Mesenchymal stem cell (in vitro differentiated cells and primary cell): ENCODE data around the gene OAF. TPM values are rescaled to one million over a fixed set of nuclear protein-coding genes. Genes with fewer than 3 reads are reported as not detected.

Source experiments
- DNase-seq: peaks from one replicate; pipeline ENCODE4 v3.0.0-alpha.2; 2013
- H2AFZ ChIP-seq: one replicate; pipeline ENCODE4 v1.6.1; 2013; ENCODE audit warnings: low read depth, mild to moderate bottlenecking, control low read depth, inconsistent platforms, low read length, moderate library complexity
- H2AK5ac ChIP-seq: 2 replicates; pipeline ENCODE4 v1.6.1; 2013; ENCODE audit warnings: low read length, moderate library complexity, mild to moderate bottlenecking, inconsistent platforms; ENCODE audit not compliant: severe bottlenecking
- H2BK120ac ChIP-seq: one replicate; pipeline ENCODE4 v1.6.1; 2013; ENCODE audit warnings: low read depth, mild to moderate bottlenecking, inconsistent platforms, low read length, moderate library complexity
- H2BK12ac ChIP-seq, 2 experiments: one replicate each; pipeline ENCODE4 v1.6.1; 2013; ENCODE audit warnings: inconsistent platforms in 2 of 2, low read length in 2 of 2, mild to moderate bottlenecking in 2 of 2, moderate library complexity in 2 of 2, control low read depth in 1 of 2
- H2BK15ac ChIP-seq: one replicate; pipeline ENCODE4 v1.6.1; 2013; ENCODE audit warnings: mild to moderate bottlenecking, low read depth, inconsistent platforms; ENCODE audit not compliant: poor library complexity, severe bottlenecking
- H2BK5ac ChIP-seq: 2 replicates; pipeline ENCODE4 v1.6.1; 2013; ENCODE audit warnings: low read depth, mild to moderate bottlenecking, low read length, control low read depth, inconsistent platforms; ENCODE audit not compliant: poor library complexity, severe bottlenecking
- H3K14ac ChIP-seq, 2 experiments: one replicate each; pipeline ENCODE4 v1.6.1; 2013; ENCODE audit warnings: inconsistent platforms in 2 of 2, low read length in 2 of 2, control low read depth in 1 of 2, mild to moderate bottlenecking in 1 of 2, moderate library complexity in 1 of 2
- H3K18ac ChIP-seq, 2 experiments: one replicate each; pipeline ENCODE4 v1.6.1; 2013; ENCODE audit warnings: inconsistent platforms in 2 of 2, low read length in 2 of 2, control low read depth in 1 of 2, low read depth in 1 of 2, mild to moderate bottlenecking in 1 of 2
- H3K23ac ChIP-seq, 2 experiments: one replicate each; pipeline ENCODE4 v1.6.1; 2013; ENCODE audit warnings: inconsistent platforms in 2 of 2, low read length in 2 of 2, mild to moderate bottlenecking in 2 of 2, moderate library complexity in 2 of 2, control low read depth in 1 of 2
- H3K27ac ChIP-seq: 2 replicates; pipeline ENCODE4 v1.5.1; 2013; ENCODE audit warnings: mild to moderate bottlenecking, moderate library complexity, low read length, control low read depth, inconsistent platforms; ENCODE audit not compliant: poor library complexity, severe bottlenecking
- H3K27me3 ChIP-seq, 2 experiments: 2 replicates each; pipeline versions ENCODE4 v1.6.1 to v1.7.0; 2013; ENCODE audit warnings: low read length in 2 of 2, mild to moderate bottlenecking in 2 of 2, moderate library complexity in 2 of 2, control low read depth in 1 of 2, inconsistent platforms in 1 of 2; ENCODE audit not compliant: control insufficient read depth in 1 of 2, insufficient read depth in 1 of 2
- H3K36me3 ChIP-seq, 2 experiments: 2 replicates each; pipeline versions ENCODE4 v1.6.1 to v1.7.0; 2013; ENCODE audit warnings: low read length in 2 of 2, control low read depth in 1 of 2, inconsistent platforms in 1 of 2, low read depth in 1 of 2, mild to moderate bottlenecking in 1 of 2; ENCODE audit not compliant: insufficient read depth in 2 of 2, control insufficient read depth in 1 of 2
- H3K4ac ChIP-seq, 2 experiments: one replicate each; pipeline ENCODE4 v1.6.1; 2013; ENCODE audit warnings: inconsistent platforms in 2 of 2, low read length in 2 of 2, mild to moderate bottlenecking in 2 of 2, moderate library complexity in 2 of 2, control low read depth in 1 of 2, low read depth in 1 of 2
- H3K4me1 ChIP-seq: 2 replicates; pipeline ENCODE4 v1.6.1; 2013; ENCODE audit warnings: low read depth, low read length, control low read depth; ENCODE audit not compliant: control insufficient read depth, insufficient read depth
- H3K4me2 ChIP-seq: 2 replicates; pipeline ENCODE4 v1.6.1; 2013; ENCODE audit warnings: low read length, mild to moderate bottlenecking, inconsistent platforms; ENCODE audit not compliant: poor library complexity, severe bottlenecking
- H3K4me3 ChIP-seq, 2 experiments: 2 replicates each; pipeline versions ENCODE4 v1.5.1 to v1.7.0; 2013; ENCODE audit warnings: low read length in 2 of 2, mild to moderate bottlenecking in 2 of 2, control low read depth in 1 of 2, low read depth in 1 of 2; ENCODE audit not compliant: insufficient read depth in 1 of 2
- H3K79me1 ChIP-seq: replicated peaks from 2 replicates; pipeline ENCODE4 v1.6.1; 2013; ENCODE audit warnings: mild to moderate bottlenecking, control low read depth, low read length, inconsistent platforms; ENCODE audit not compliant: poor library complexity, severe bottlenecking
- H3K9ac ChIP-seq: 2 replicates; pipeline ENCODE4 v1.7.0; 2013; ENCODE audit warnings: mild to moderate bottlenecking, low read length, moderate library complexity
- H3K9me3 ChIP-seq: 2 replicates; pipeline ENCODE4 v1.7.0; 2013; ENCODE audit warnings: mild to moderate bottlenecking, low read length; ENCODE audit not compliant: control insufficient read depth
- H4K8ac ChIP-seq: one replicate; pipeline ENCODE4 v1.6.1; 2013; ENCODE audit warnings: inconsistent platforms, mild to moderate bottlenecking, low read length, moderate library complexity
- H4K91ac ChIP-seq: one replicate; pipeline ENCODE4 v1.6.1; 2013; ENCODE audit warnings: mild to moderate bottlenecking, low read length, inconsistent platforms
- WGBS: methylation state at CpG from one replicate; pipeline ENCODE4 v1.1.7; 2013; ENCODE audit warnings: mixed read lengths; 5-methylcytosine and 5-hydroxymethylcytosine counted together
- polyA plus RNA-seq, 2 experiments: library from polyadenylated mRNA; stranded (reverse); fragments of 200-250 nt; gene quantifications; one replicate each; pipeline ENCODE4 v1.2.3, GENCODE V29; 2013

Gene OAF
- 50.9 TPM for polyA plus RNA-seq (2013, experiment 1 of 2)
- 50.4 TPM for polyA plus RNA-seq (2013, experiment 2 of 2)

- DNase-seq, result peak; percentile 91
- Histone ChIP-seq H4K8ac (peak within 1 kb of the TSS; percentile 89), H4K91ac (peak within 1 kb of the TSS; percentile 80), H3K27me3 (no peaks in the 10 kb centered on the region), H3K27ac (peak within 1 kb of the TSS; percentile 13), H3K4ac (peak within 1 kb of the TSS; percentile 68 to 87), H2BK5ac (no peak within 1 kb of the TSS), H3K4me3 (peak within 1 kb of the TSS; percentile 91 to 96), H3K14ac (peak within 1 kb of the TSS in 1 of 2 experiments; percentile 96), H2AFZ (peak within 1 kb of the TSS; percentile 68), H3K4me1 (peaks cover 28% of the 10 kb centered on the region), H2BK15ac (peak within 1 kb of the TSS; percentile 55), H2BK120ac (peak within 1 kb of the TSS; percentile 65), H3K18ac (peak within 1 kb of the TSS; percentile 75 to 90), H2BK12ac (peak within 1 kb of the TSS in 1 of 2 experiments; percentile 98), H3K9ac (peak within 1 kb of the TSS; percentile 97), H2AK5ac (peak within 1 kb of the TSS; percentile 41), H3K4me2 (peak within 1 kb of the TSS; percentile 90), H3K36me3 (peaks cover 6 to 18% of the 10 kb centered on the region in 2 experiments), H3K79me1 (peaks cover 20% of the 10 kb centered on the region), H3K9me3 (no peaks in the 10 kb centered on the region), H3K23ac (peak within 1 kb of the TSS; percentile 10 to 96)
- under 1% methylated on average over 70 of the region's 108 CpGs for WGBS
Measured at GRCh38 chr11:120210626-120211521, at the start of gene OAF. Gene OAF, plus strand, starts transcription at chr11:120211032. Its CDS starts 248 bp downstream, at chr11:120211280.

- H2AK5ac ChIP-seq, result no peak overlapping the region
- H4K8ac ChIP-seq, result no peak overlapping the region
- H2BK12ac ChIP-seq, result no peak overlapping the region
- no peak overlapping the region for H3K18ac ChIP-seq
- no peak for DNase-seq
- no peak overlapping the region for H3K4me2 ChIP-seq
- no peak overlapping the region for H4K91ac ChIP-seq
- no peaks in the 10 kb centered on the region for H3K36me3 ChIP-seq
- H3K4me3 ChIP-seq, result no peak overlapping the region
- H3K14ac ChIP-seq, result no peak overlapping the region
- no peak overlapping the region for H3K23ac ChIP-seq
- H3K79me1 ChIP-seq, result no peaks in the 10 kb centered on the region
- peaks cover 10% of the 10 kb centered on the region for H3K9me3 ChIP-seq
- H2BK5ac ChIP-seq, result no peak overlapping the region
- H3K4me1 ChIP-seq, result peaks cover 16% of the 10 kb centered on the region
- H3K27me3 ChIP-seq, result peaks cover 47% of the 10 kb centered on the region in 2 experiments
- no peak overlapping the region for H3K4ac ChIP-seq
- H2AFZ ChIP-seq, result no peak overlapping the region
- no peak overlapping the region for H2BK120ac ChIP-seq
- no peak overlapping the region for H3K9ac ChIP-seq
- no peak overlapping the region for H2BK15ac ChIP-seq
- H3K27ac ChIP-seq, result no peak overlapping the region
- 89% methylated on average over 11 of the region's 11 CpGs for WGBS
Measured at GRCh38 chr11:120167659-120168058, 43.2 kb upstream of the OAF start.

- Histone ChIP-seq H3K36me3 (no peaks in the 10 kb centered on the region), H2AFZ (peak overlapping the region; percentile 7), H3K27ac (no peak overlapping the region), H3K9me3 (peaks cover 10% of the 10 kb centered on the region), H4K8ac (peak overlapping the region; percentile 68), H2BK5ac (no peak overlapping the region), H4K91ac (no peak overlapping the region), H3K23ac (no peak overlapping the region), H3K79me1 (no peaks in the 10 kb centered on the region), H3K27me3 (peaks cover 47 to 54% of the 10 kb centered on the region in 2 experiments), H2BK12ac (peak overlapping the region in 1 of 2 experiments; percentile 15), H3K18ac (peak overlapping the region in 1 of 2 experiments; percentile 46), H2BK15ac (no peak overlapping the region), H2AK5ac (no peak overlapping the region), H3K4me1 (peaks cover 16% of the 10 kb centered on the region), H3K9ac (peak overlapping the region; percentile 76), H3K4me3 (peak overlapping the region; percentile 38 to 80), H3K4me2 (peak overlapping the region; percentile 87), H2BK120ac (no peak overlapping the region), H3K14ac (no peak overlapping the region), H3K4ac (no peak overlapping the region)
- DNase-seq, result no peak
- WGBS, result 43% methylated on average over 34 of the region's 35 CpGs
Measured at GRCh38 chr11:120168108-120168959, 42.5 kb upstream of the OAF start.
